ENCODE measurements around the gene SDC3.

SDC3 gene

GRCh38 chr1:30928171-30928570 is 19.6 kb upstream of the SDC3 start:
- DNase-seq (ENCODE audit: low spot score): no peak

GRCh38 chr1:30927448-30927847 is 18.9 kb upstream of the SDC3 start:
- DNase-seq (ENCODE audit: low spot score): no peak

- DNase-seq (ENCODE audit: low spot score): no peak
Observed at GRCh38 chr1:30923597-30923996, 15.0 kb upstream of the SDC3 start.

GRCh38 chr1:30920827-30921226 is 12.3 kb upstream of the SDC3 start:
- DNase-seq (ENCODE audit: low spot score): no peak

- DNase-seq (ENCODE audit: low spot score): no peak
Observed at GRCh38 chr1:30919025-30919881, 10.7 kb upstream of the SDC3 start.

- no peak for DNase-seq (ENCODE audit: low spot score)
Observed at GRCh38 chr1:30916296-30916695, 7.7 kb upstream of the SDC3 start.

- no peak for DNase-seq (ENCODE audit: low spot score)
Observed at GRCh38 chr1:30915491-30916230, 7.1 kb upstream of the SDC3 start.

- no peak for DNase-seq (ENCODE audit: low spot score)
Observed at GRCh38 chr1:30914931-30915330, 6.4 kb upstream of the SDC3 start.

- no peak for DNase-seq (ENCODE audit: low spot score)
Observed at GRCh38 chr1:30914587-30914922, 6.0 kb upstream of the SDC3 start.

- DNase-seq (ENCODE audit: low spot score): no peak
Observed at GRCh38 chr1:30912913-30913652, 4.5 kb upstream of the SDC3 start.

- DNase-seq (ENCODE audit: low spot score): no peak
Observed at GRCh38 chr1:30912224-30912623, 3.7 kb upstream of the SDC3 start.

GRCh38 chr1:30911059-30911954 is 2.7 kb upstream of the SDC3 start:
- peak; percentile 31 for DNase-seq (ENCODE audit: low spot score)

- DNase-seq (ENCODE audit: low spot score): no peak
Observed at GRCh38 chr1:30909365-30910068, 959 bp upstream of the SDC3 start.

GRCh38 chr1:30908316-30908695 is 252 bp downstream of the SDC3 start:
- no peak for DNase-seq (ENCODE audit: low spot score)

- no peak for DNase-seq (ENCODE audit: low spot score)
Observed at GRCh38 chr1:30907481-30908315, 860 bp downstream of the SDC3 start.

GRCh38 chr1:30906631-30907441 is 1.7 kb downstream of the SDC3 start:
- DNase-seq (ENCODE audit: low spot score): no peak

GRCh38 chr1:30905916-30906620 is 2.5 kb downstream of the SDC3 start:
- DNase-seq (ENCODE audit: low spot score): no peak

GRCh38 chr1:30905403-30905802 is 3.2 kb downstream of the SDC3 start:
- no peak for DNase-seq (ENCODE audit: low spot score)

GRCh38 chr1:30904962-30905335 is 3.6 kb downstream of the SDC3 start:
- no peak for DNase-seq (ENCODE audit: low spot score)
